Forelimb muscle (tissue), 1 donor: ENCODE measurements around the gene ALG14. TPM values are rescaled to one million over a fixed set of nuclear protein-coding genes. Genes with fewer than 3 reads are reported as not detected.
"Not testable (repeated sequence)": the region's sequence is repeated elsewhere in the genome, so short reads cannot be mapped to it uniquely, and the experiment has no call there.

Experiments used
- DNase-seq: peaks from one replicate; pipeline ENCODE4 v3.0.0-alpha.2; 2013; ENCODE audit warnings: low read depth
- polyA plus RNA-seq: library from polyadenylated mRNA; unstranded; fragments of 120-200 nt; gene quantifications from one replicate; pipeline ENCODE4 v1.2.1, GENCODE V29; 2013; ENCODE audit not compliant: insufficient read length

Gene ALG14
- polyA plus RNA-seq, 1 donor: 5.4 TPM

GRCh38 chr1:95007687-95008086 is 65.1 kb downstream of the ALG14 start:
- DNase-seq: no peak

GRCh38 chr1:95006681-95007080 is 66.1 kb downstream of the ALG14 start:
- no peak for DNase-seq

GRCh38 chr1:95005584-95005983 is 67.2 kb downstream of the ALG14 start:
- DNase-seq: no peak

- DNase-seq: no peak
Measured at GRCh38 chr1:95004013-95004412, 68.7 kb downstream of the ALG14 start.

- no peak for DNase-seq
Measured at GRCh38 chr1:95003433-95003738, 69.4 kb downstream of the ALG14 start.

GRCh38 chr1:95002540-95003432 is 70.0 kb downstream of the ALG14 start:
- DNase-seq: no peak

- no peak for DNase-seq
Measured at GRCh38 chr1:95002164-95002539, 70.6 kb downstream of the ALG14 start.

GRCh38 chr1:94999456-95000131 is 73.2 kb downstream of the ALG14 start:
- DNase-seq: no peak

GRCh38 chr1:94998748-94999147 is 74.0 kb downstream of the ALG14 start:
- DNase-seq: no peak

GRCh38 chr1:94998114-94998513 is 74.6 kb downstream of the ALG14 start:
- no peak for DNase-seq

- DNase-seq: not testable (repeated sequence)
Measured at GRCh38 chr1:94995536-94995935, 77.2 kb downstream of the ALG14 start.

- DNase-seq: no peak
Measured at GRCh38 chr1:94994805-94995204, 77.9 kb downstream of the ALG14 start.

GRCh38 chr1:94993931-94994645 is 78.7 kb downstream of the ALG14 start:
- no peak for DNase-seq

- no peak for DNase-seq
Measured at GRCh38 chr1:94992863-94993563, 79.7 kb downstream of the ALG14 start.

- DNase-seq: no peak
Measured at GRCh38 chr1:94992161-94992560, 80.6 kb downstream of the ALG14 start.

GRCh38 chr1:94989911-94990473 is 82.8 kb downstream of the ALG14 start:
- DNase-seq: no peak

- no peak for DNase-seq
Measured at GRCh38 chr1:94989398-94989797, 83.4 kb downstream of the ALG14 start.

GRCh38 chr1:94988356-94988755 is 84.4 kb downstream of the ALG14 start:
- DNase-seq: no peak

- DNase-seq: no peak
Measured at GRCh38 chr1:94986783-94987182, 86.0 kb downstream of the ALG14 start.

- no peak for DNase-seq
Measured at GRCh38 chr1:94983171-94983739, 89.5 kb downstream of the ALG14 start.

- DNase-seq: peak; percentile 86
Measured at GRCh38 chr1:94982398-94982797, 90.4 kb downstream of the ALG14 start.
